CD4-positive, CD25-positive, alpha-beta regulatory T cell (primary cell): Measurements from ENCODE around the gene TAF11L13. TPM values are rescaled to one million over a fixed set of nuclear protein-coding genes. Genes with fewer than 3 reads are reported as not detected.

Experiments
- polyA plus RNA-seq, 4 donors: library from polyadenylated mRNA; unstranded; fragments of 300-500 nt; fragmentation: Illumina TruSeq; gene quantifications; one replicate each; pipeline ENCODE4 v1.2.3, GENCODE V29; 2021
- total RNA-seq: library from RNA; stranded (reverse); gene quantifications from one replicate; pipeline ENCODE4 v1.2.3, GENCODE V29; 2022

TAF11L13 gene
- total and polyA plus RNA-seq, 5 donors from 2014 or later, result not detected

Other genes starting within 250 kb of the TAF11L13 start
- gene TAF11L2, start 133.9 kb upstream of the TAF11L13 start, total RNA-seq, result not detected
- gene TAF11L2, start 133.9 kb upstream of the TAF11L13 start, polyA plus RNA-seq, result not detected
- gene TAF11L3, start 113.7 kb upstream of the TAF11L13 start, total RNA-seq, result not detected
- gene TAF11L3, start 113.7 kb upstream of the TAF11L13 start, polyA plus RNA-seq, result not detected
- gene TAF11L4, start 110.3 kb upstream of the TAF11L13 start, total RNA-seq, result not detected
- gene TAF11L4, start 110.3 kb upstream of the TAF11L13 start, polyA plus RNA-seq, result not detected
- not detected for gene TAF11L5, start 106.9 kb upstream of the TAF11L13 start, total RNA-seq
- not detected for gene TAF11L5, start 106.9 kb upstream of the TAF11L13 start, polyA plus RNA-seq
- not detected for gene TAF11L6, start 103.4 kb upstream of the TAF11L13 start, total RNA-seq
- not detected for gene TAF11L6, start 103.4 kb upstream of the TAF11L13 start, polyA plus RNA-seq
- not detected for gene TAF11L7, start 46.3 kb upstream of the TAF11L13 start, total RNA-seq
- not detected for gene TAF11L7, start 46.3 kb upstream of the TAF11L13 start, polyA plus RNA-seq
- not detected for gene TAF11L8, start 41.1 kb upstream of the TAF11L13 start, total RNA-seq
- gene TAF11L8, start 41.1 kb upstream of the TAF11L13 start, polyA plus RNA-seq, result not detected
- not detected for gene TAF11L9, start 37.7 kb upstream of the TAF11L13 start, total RNA-seq
- not detected for gene TAF11L9, start 37.7 kb upstream of the TAF11L13 start, polyA plus RNA-seq
- gene TAF11L10, start 34.3 kb upstream of the TAF11L13 start, total RNA-seq, result not detected
- gene TAF11L10, start 34.3 kb upstream of the TAF11L13 start, polyA plus RNA-seq, result not detected
- gene TAF11L11, start 27.9 kb upstream of the TAF11L13 start, total RNA-seq, result not detected
- gene TAF11L11, start 27.9 kb upstream of the TAF11L13 start, polyA plus RNA-seq, result not detected
- not detected for gene TAF11L12, start 21.7 kb upstream of the TAF11L13 start, total RNA-seq
- not detected for gene TAF11L12, start 21.7 kb upstream of the TAF11L13 start, polyA plus RNA-seq
- not detected for gene TAF11L14, start 2.4 kb downstream of the TAF11L13 start, total RNA-seq
- not detected for gene TAF11L14, start 2.4 kb downstream of the TAF11L13 start, polyA plus RNA-seq